Measurements from ENCODE around the gene FPR3.
"Not testable (repeated sequence)": the region's sequence is repeated elsewhere in the genome, so short reads cannot be mapped to it uniquely, and the experiment has no call there.

DNA sequence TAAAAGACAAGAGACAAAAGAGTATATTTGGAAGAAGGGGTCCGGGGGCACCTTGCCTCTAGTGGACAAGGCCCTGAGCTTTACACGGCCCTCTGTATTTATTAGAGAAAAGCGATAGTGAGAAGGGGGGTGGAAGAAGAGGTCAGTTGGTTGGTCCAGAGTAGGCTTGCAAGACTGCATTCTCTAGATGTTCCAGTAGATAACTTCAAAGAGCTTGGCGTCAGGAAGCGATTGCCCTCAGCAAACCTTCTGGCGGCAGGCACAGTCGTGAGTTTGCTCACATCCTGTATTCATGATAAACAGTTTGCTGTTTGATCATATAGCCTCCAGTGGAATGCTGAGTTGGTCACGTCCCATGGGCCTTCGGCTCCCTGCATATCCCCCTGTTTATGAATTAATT is 9.8 kb downstream of the FPR3 start:
- not testable (repeated sequence) for TF ChIP-seq CTCF (IDR thresholded peaks at IDR 0.05); ZFX (IDR thresholded peaks at IDR 0.05; ENCODE audit: borderline replicate concordance)
